ENCODE data around the gene UBE2V1.

DNA sequence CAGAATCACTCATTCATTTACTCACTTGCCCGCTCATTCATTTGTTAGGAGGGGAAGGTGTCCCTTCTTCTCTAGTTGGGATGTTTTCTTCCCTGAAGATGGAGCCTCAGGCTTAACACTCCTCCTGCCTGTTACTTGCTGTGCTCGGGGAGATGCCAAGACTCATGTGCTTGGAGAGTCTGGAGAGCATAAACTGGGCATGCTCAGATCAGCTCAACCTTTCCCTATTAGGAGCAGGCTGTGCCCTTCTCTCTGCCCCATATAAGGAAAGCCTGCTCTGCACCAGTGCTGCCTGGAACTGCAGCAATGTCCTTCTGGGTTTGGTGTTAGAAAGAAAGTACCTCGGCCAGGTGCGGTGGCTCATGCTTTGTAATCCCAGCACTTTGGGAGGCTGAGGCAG lies 18.0 kb upstream of the UBE2V1 start:
- TF ChIP-seq, protein P1, sequence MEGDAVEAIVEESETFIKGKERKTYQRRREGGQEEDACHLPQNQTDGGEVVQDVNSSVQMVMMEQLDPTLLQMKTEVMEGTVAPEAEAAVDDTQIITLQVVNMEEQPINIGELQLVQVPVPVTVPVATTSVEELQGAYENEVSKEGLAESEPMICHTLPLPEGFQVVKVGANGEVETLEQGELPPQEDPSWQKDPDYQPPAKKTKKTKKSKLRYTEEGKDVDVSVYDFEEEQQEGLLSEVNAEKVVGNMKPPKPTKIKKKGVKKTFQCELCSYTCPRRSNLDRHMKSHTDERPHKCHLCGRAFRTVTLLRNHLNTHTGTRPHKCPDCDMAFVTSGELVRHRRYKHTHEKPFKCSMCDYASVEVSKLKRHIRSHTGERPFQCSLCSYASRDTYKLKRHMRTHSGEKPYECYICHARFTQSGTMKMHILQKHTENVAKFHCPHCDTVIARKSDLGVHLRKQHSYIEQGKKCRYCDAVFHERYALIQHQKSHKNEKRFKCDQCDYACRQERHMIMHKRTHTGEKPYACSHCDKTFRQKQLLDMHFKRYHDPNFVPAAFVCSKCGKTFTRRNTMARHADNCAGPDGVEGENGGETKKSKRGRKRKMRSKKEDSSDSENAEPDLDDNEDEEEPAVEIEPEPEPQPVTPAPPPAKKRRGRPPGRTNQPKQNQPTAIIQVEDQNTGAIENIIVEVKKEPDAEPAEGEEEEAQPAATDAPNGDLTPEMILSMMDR (IDR thresholded peaks at IDR 0.05): no peak
- TF ChIP-seq POLR2A (IDR thresholded peaks at IDR 0.05): no peak

Measured in suprapubic skin (tissue), 3 donors.